GM12891 (cell line): ENCODE data around the gene RNF115.
"Not testable (repeated sequence)": the region's sequence is repeated elsewhere in the genome, so short reads cannot be mapped to it uniquely, and the experiment has no call there.

Experiments used
- PAX5 ChIP-seq: IDR thresholded peaks from 2 replicates; pipeline ENCODE4 v1.6.1; 2011; ENCODE audit warnings: low read length, moderate library complexity, mild to moderate bottlenecking; ENCODE audit not compliant: insufficient read depth, severe bottlenecking
- POLR2A ChIP-seq: IDR thresholded peaks from 2 replicates; pipeline ENCODE4 v1.6.1; 2011; ENCODE audit warnings: low read depth, low read length, control low read depth
- POLR2AphosphoS5 ChIP-seq: IDR thresholded peaks from 2 replicates; pipeline ENCODE4 v1.6.1; 2011; ENCODE audit warnings: low read depth, low read length, control low read depth
- POU2F2 ChIP-seq: IDR thresholded peaks from 2 replicates; pipeline ENCODE4 v1.6.1; 2011; ENCODE audit warnings: low read depth, mild to moderate bottlenecking, control low read depth, low read length, moderate library complexity
- TAF1 ChIP-seq: IDR thresholded peaks from 2 replicates; pipeline ENCODE4 v1.6.1; 2011; ENCODE audit warnings: low read depth, low read length, control low read depth

DNA sequence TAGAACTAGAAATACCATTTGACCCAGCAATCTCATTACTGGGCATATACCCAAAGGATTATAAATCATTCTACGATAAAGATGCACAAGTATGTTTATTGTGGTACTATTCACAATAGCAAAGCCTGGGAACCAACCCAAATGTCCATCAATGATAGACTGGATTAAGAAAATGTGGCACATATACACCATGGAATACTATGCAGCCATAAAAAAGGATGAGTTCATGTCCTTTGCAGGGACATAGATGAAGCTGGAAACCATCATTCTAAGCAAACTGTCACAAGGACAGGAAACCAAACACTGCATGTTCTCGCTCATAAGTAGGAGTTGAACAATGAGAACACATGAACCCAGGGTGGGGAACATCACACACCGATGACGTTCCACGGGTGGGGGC, 97.7 kb downstream of the RNF115 start:
- not testable (repeated sequence) for TF ChIP-seq POLR2AphosphoS5, TAF1, POLR2A, PAX5, POU2F2
